SH-SY5Y (cell line): ENCODE data around the gene RANGAP1.

Source experiments
- GATA2 ChIP-seq: IDR thresholded peaks from 2 replicates; pipeline ENCODE4 v1.6.1; 2011; ENCODE audit warnings: mild to moderate bottlenecking, low read depth, low read length
- GATA3 ChIP-seq: IDR thresholded peaks from 2 replicates; pipeline ENCODE4 v1.6.1; 2011; ENCODE audit warnings: low read depth, mild to moderate bottlenecking, low read length, moderate library complexity

DNA sequence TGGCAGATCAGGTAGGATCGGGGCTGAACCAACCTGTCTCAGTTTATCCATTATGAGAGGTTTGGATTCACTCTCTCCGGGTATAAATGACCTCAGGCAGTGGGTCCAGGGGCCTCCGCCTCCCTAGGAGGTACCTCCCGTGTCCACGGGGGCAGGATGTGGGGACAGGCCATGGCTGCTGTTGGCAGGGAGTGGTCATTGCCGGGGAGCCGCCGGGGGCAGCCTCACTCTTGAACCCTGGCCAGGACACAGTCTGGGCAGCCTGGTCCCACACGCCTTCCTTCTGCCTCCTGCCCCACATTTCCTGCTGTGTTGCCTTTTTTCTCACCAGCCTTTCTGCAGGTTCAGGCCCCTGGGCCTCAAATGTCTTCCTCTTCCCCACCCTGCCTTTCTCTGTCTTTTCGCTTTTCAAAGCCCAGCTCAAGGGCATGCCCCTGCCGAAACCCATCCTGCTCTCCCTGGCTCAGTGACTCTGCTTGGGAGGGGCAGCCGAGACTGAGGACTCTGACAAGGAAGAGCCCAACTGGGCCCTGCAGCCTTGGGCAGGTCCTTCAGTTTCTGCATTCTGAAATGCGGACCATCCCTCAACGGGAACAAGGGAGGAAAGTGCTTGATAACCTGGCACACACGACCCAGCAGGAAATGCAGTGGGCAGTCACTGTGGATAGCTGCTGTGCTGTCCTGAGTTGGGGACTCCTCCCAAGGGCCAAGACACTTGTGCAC, 46.4 kb upstream of the RANGAP1 start:
- TF ChIP-seq GATA3 (no peak), GATA2 (no peak)
